ENCODE data around the gene MCCD1.

MCCD1 gene

GRCh38 chr6:31525932-31526591 lies 2.7 kb upstream of the MCCD1 start:
- no peak overlapping the region for H3K4me2 ChIP-seq (ENCODE audit: low read length)
- H3K27ac ChIP-seq, result no peak overlapping the region
- H3K4me3 ChIP-seq (ENCODE audit: low read depth, low read length), result no peak overlapping the region
- H3K9ac ChIP-seq, result no peak overlapping the region
- no peak overlapping the region for H2AFZ ChIP-seq
- no peaks in the 10 kb centered on the region for H3K79me2 ChIP-seq
- no peaks in the 10 kb centered on the region for H3K36me3 ChIP-seq (ENCODE audit: control insufficient read depth, insufficient read depth, low read length)
- no peaks in the 10 kb centered on the region for H3K27me3 ChIP-seq (ENCODE audit: control insufficient read depth, insufficient read depth, low read length)
- H3K4me1 ChIP-seq, result no peaks in the 10 kb centered on the region
- H3K9me3 ChIP-seq (ENCODE audit: control insufficient read depth, low read length), result no peaks in the 10 kb centered on the region
- TF ChIP-seq, protein P1, sequence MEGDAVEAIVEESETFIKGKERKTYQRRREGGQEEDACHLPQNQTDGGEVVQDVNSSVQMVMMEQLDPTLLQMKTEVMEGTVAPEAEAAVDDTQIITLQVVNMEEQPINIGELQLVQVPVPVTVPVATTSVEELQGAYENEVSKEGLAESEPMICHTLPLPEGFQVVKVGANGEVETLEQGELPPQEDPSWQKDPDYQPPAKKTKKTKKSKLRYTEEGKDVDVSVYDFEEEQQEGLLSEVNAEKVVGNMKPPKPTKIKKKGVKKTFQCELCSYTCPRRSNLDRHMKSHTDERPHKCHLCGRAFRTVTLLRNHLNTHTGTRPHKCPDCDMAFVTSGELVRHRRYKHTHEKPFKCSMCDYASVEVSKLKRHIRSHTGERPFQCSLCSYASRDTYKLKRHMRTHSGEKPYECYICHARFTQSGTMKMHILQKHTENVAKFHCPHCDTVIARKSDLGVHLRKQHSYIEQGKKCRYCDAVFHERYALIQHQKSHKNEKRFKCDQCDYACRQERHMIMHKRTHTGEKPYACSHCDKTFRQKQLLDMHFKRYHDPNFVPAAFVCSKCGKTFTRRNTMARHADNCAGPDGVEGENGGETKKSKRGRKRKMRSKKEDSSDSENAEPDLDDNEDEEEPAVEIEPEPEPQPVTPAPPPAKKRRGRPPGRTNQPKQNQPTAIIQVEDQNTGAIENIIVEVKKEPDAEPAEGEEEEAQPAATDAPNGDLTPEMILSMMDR (IDR thresholded peaks at IDR 0.05), result no peak

GRCh38 chr6:31528307-31528777 lies 420 bp upstream of the MCCD1 start:
- Histone ChIP-seq H2AFZ (no peak overlapping the region), H3K9me3 (ENCODE audit: control insufficient read depth, low read length) (no peaks in the 10 kb centered on the region), H3K27me3 (ENCODE audit: control insufficient read depth, insufficient read depth, low read length) (no peaks in the 10 kb centered on the region), H3K27ac (no peak overlapping the region), H3K9ac (no peak overlapping the region), H3K4me3 (ENCODE audit: low read depth, low read length) (no peak overlapping the region), H3K4me1 (peaks cover 6% of the 10 kb centered on the region), H3K4me2 (ENCODE audit: low read length) (no peak overlapping the region), H3K36me3 (ENCODE audit: control insufficient read depth, insufficient read depth, low read length) (no peaks in the 10 kb centered on the region), H3K79me2 (no peaks in the 10 kb centered on the region)
- TF ChIP-seq, protein P1 (IDR thresholded peaks at IDR 0.05), result no peak

DNA sequence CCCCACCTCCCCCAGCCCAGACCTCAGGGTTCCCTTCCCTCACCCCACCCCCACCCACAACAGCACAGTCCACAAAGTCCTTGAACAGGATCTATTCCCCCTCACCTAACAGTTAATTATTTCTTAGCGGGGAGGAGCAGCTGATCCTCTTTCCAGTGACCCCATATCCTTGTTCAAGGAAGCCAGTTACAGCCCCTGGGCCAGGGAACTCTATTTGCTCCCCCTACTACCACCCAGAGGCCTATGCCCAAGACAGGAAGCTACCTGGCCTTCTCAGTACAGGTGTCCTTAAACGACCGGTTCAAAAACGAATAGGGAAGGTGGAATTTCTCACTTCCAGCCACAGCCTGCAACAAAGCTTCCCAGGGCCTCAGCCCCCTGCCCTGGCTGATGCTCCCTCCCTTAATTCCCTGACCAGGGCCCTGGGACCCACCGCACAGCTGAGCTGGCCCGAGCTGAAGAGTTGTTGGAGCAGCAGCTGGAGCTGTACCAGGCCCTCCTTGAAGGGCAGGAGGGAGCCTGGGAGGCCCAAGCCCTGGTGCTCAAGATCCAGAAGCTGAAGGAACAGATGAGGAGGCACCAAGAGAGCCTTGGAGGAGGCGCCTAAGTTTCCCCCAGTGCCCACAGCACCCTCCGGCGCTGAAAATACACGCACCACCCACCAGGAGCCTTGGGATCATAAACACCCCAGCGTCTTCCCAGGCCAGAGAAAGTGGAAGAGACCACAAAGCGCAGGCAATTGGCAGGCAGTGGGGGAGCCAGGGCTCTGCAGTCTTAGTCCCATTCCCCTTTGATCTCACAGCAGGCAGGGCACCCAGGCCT lies 778 bp downstream of the MCCD1 start:
- Histone ChIP-seq H2AFZ (no peak overlapping the region), H3K4me3 (ENCODE audit: low read depth, low read length) (no peak overlapping the region), H3K79me2 (no peaks in the 10 kb centered on the region), H3K9ac (no peak overlapping the region), H3K4me1 (peaks cover 6% of the 10 kb centered on the region), H3K27me3 (ENCODE audit: control insufficient read depth, insufficient read depth, low read length) (no peaks in the 10 kb centered on the region), H3K27ac (no peak overlapping the region), H3K9me3 (ENCODE audit: control insufficient read depth, low read length) (no peaks in the 10 kb centered on the region), H3K4me2 (ENCODE audit: low read length) (no peak overlapping the region), H3K36me3 (ENCODE audit: control insufficient read depth, insufficient read depth, low read length) (no peaks in the 10 kb centered on the region)
- TF ChIP-seq, protein P1 (IDR thresholded peaks at IDR 0.05), result no peak

GRCh38 chr6:31530659-31531058 lies 1.9 kb downstream of the MCCD1 start:
- TF ChIP-seq, protein P1 (IDR thresholded peaks at IDR 0.05), result no peak
- Histone ChIP-seq H3K4me2 (ENCODE audit: low read length) (no peak overlapping the region), H3K4me3 (ENCODE audit: low read depth, low read length) (no peak overlapping the region), H3K27me3 (ENCODE audit: control insufficient read depth, insufficient read depth, low read length) (no peaks in the 10 kb centered on the region), H3K27ac (no peak overlapping the region), H3K9ac (no peak overlapping the region), H3K36me3 (ENCODE audit: control insufficient read depth, insufficient read depth, low read length) (no peaks in the 10 kb centered on the region), H3K79me2 (no peaks in the 10 kb centered on the region), H2AFZ (no peak overlapping the region), H3K4me1 (peaks cover 6% of the 10 kb centered on the region), H3K9me3 (ENCODE audit: control insufficient read depth, low read length) (no peaks in the 10 kb centered on the region)

Data from parathyroid adenoma (tissue), 2 donors.